Stomach (tissue), 4 donors: ENCODE data around the gene PLN.

Experiments used
- EP300 ChIP-seq: sonication (generic); formaldehyde crosslinking; IDR thresholded peaks from one replicate; pipeline ENCODE4 v1.6.1; 2017; ENCODE audit warnings: antibody characterized with exemption
- POLR2A ChIP-seq, 4 donors: fragments of 450-650 bp; IDR thresholded peaks; one replicate each; pipeline ENCODE4 v1.6.1; 2016; ENCODE audit warnings: antibody characterized with exemption in 4 of 4, control low read depth in 2 of 4, mild to moderate bottlenecking in 1 of 4, moderate library complexity in 1 of 4
- POLR2AphosphoS5 ChIP-seq, 3 donors: sonication (generic); formaldehyde crosslinking; IDR thresholded peaks; one replicate each; pipeline ENCODE4 v1.6.1; 2016; ENCODE audit warnings: antibody characterized with exemption in 3 of 3
- TF ChIP-seq, protein P1 (sequence below), 7 experiments: fragments of 450-650 bp in 4 of 7; fragments of 200-600 bp in 3 of 7; sonication (generic) in 3 of 7; IDR thresholded peaks; one replicate each; pipeline ENCODE4 v1.5.1; 2016 to 2019; ENCODE audit warnings: antibody characterized with exemption in 7 of 7, control low read depth in 2 of 7, mild to moderate bottlenecking in 1 of 7

DNA sequence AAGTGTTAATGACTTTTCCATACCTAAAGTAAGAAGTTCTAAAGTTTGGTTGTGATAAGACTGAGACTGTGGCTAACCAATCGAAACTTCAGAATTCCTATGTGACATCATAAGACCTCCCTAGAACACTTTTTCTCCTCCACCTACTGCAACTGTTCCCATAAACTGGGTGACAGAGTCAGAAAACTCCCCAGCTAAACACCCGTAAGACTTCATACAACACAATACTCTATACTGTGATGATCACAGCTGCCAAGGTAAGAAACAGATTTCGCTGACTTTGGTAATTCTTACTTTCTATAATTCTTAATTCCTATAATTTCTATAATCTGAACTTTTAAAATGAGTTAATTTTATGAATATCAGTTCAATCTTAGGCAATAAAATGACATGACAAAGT lies at the start of gene PLN:
- TF ChIP-seq, protein P1, sequence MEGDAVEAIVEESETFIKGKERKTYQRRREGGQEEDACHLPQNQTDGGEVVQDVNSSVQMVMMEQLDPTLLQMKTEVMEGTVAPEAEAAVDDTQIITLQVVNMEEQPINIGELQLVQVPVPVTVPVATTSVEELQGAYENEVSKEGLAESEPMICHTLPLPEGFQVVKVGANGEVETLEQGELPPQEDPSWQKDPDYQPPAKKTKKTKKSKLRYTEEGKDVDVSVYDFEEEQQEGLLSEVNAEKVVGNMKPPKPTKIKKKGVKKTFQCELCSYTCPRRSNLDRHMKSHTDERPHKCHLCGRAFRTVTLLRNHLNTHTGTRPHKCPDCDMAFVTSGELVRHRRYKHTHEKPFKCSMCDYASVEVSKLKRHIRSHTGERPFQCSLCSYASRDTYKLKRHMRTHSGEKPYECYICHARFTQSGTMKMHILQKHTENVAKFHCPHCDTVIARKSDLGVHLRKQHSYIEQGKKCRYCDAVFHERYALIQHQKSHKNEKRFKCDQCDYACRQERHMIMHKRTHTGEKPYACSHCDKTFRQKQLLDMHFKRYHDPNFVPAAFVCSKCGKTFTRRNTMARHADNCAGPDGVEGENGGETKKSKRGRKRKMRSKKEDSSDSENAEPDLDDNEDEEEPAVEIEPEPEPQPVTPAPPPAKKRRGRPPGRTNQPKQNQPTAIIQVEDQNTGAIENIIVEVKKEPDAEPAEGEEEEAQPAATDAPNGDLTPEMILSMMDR (IDR thresholded peaks at IDR 0.05), result no peak
- TF ChIP-seq POLR2AphosphoS5 (IDR thresholded peaks at IDR 0.05), result peak in 2 of 3 donors; percentile 54 to 62
- no peak for TF ChIP-seq POLR2A (IDR thresholded peaks at IDR 0.05)
- TF ChIP-seq EP300, result no peak
